ENCODE measurements around the gene UGT2B11.
"Not testable (repeated sequence)": the region's sequence is repeated elsewhere in the genome, so short reads cannot be mapped to it uniquely, and the experiment has no call there.

DNA sequence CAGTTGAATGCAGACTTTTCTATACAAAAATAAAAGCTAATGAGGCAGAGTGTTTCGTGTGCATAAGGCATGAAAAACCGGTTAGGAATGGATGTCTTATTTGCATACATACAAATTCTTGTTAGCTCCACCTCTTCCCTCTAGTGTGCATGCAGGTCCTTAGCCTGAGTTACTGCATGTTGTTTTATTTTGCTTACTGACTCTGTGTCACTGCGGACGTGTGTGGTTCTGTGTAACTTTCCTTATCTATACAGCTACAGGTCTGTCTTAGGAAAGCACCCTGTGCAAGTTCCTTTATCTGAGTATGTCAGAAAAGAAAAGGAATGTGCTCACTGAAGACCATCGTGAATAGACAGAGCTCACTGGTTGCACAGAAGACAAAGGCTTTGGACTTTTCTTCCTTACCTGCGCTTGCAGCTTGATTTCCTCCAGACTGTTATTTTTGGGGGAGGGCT lies 35.8 kb downstream of the UGT2B11 start:
- TF ChIP-seq POLR2A, EP300 (IDR thresholded peaks at IDR 0.05): not testable (repeated sequence)

Measured in ovary (tissue), 1 donor.